ENCODE data around the gene ESRP2. TPM values are rescaled to one million over a fixed set of nuclear protein-coding genes. Genes with fewer than 3 reads are reported as not detected.

ESRP2 gene
- total RNA-seq, 1 donor from 2014 or later = not detected

GRCh38 chr16:68264128-68265077 lies 28.5 kb upstream of the ESRP2 start, which contains the start of gene SLC7A6:
TSS of gene SLC7A6 (plus strand) at chr16:68264526. CDS start at chr16:68274727, 10,201 bp downstream.
- intact Hi-C loops (cut with micrococcal nuclease) = loop anchor here (1.0 to 10.0 kb wide), 4 partner anchors 19 to 250 kb away; partner anchors contain the start of genes PLA2G15 and SLC7A6OS

- intact Hi-C loops (cut with micrococcal nuclease) = loop anchor here (1.0 to 10.0 kb wide), 4 partner anchors 18 to 251 kb away; partner anchors contain the start of genes PLA2G15 and SLC7A6OS
Observed at GRCh38 chr16:68263559-68264127, 27.7 kb upstream of the ESRP2 start.

- intact Hi-C loops (cut with micrococcal nuclease) = no loop called here
Observed at GRCh38 chr16:68259007-68259825, 23.3 kb upstream of the ESRP2 start.

- intact Hi-C loops (cut with micrococcal nuclease) = no loop called here
Observed at GRCh38 chr16:68257906-68258800, 22.2 kb upstream of the ESRP2 start.

GRCh38 chr16:68257251-68257905 lies 21.5 kb upstream of the ESRP2 start:
- intact Hi-C loops (cut with micrococcal nuclease) = no loop called here

GRCh38 chr16:68255712-68256111 lies 19.8 kb upstream of the ESRP2 start:
- intact Hi-C loops (cut with micrococcal nuclease) = no loop called here

- intact Hi-C loops (cut with micrococcal nuclease) = no loop called here
Observed at GRCh38 chr16:68253721-68254120, 17.8 kb upstream of the ESRP2 start.

- intact Hi-C loops (cut with micrococcal nuclease) = no loop called here
Observed at GRCh38 chr16:68252383-68252782, 16.5 kb upstream of the ESRP2 start.

- intact Hi-C loops (cut with micrococcal nuclease) = no loop called here
Observed at GRCh38 chr16:68251832-68252231, 15.9 kb upstream of the ESRP2 start.

GRCh38 chr16:68250951-68251350 lies 15.0 kb upstream of the ESRP2 start:
- intact Hi-C loops (cut with micrococcal nuclease) = no loop called here

- intact Hi-C loops (cut with micrococcal nuclease) = loop anchor here (5.0 kb wide), 1 partner anchor 63 kb away; the partner anchor contains the start of genes PRMT7 and SLC7A6OS
Observed at GRCh38 chr16:68249371-68249770, 13.4 kb upstream of the ESRP2 start.

GRCh38 chr16:68247932-68248331 lies 12.0 kb upstream of the ESRP2 start:
- intact Hi-C loops (cut with micrococcal nuclease) = loop anchor here (5.0 kb wide), 1 partner anchor 64 kb away; the partner anchor contains the start of genes PRMT7 and SLC7A6OS

GRCh38 chr16:68247400-68247799 lies 11.5 kb upstream of the ESRP2 start:
- intact Hi-C loops (cut with micrococcal nuclease) = loop anchor here (5.0 kb wide), 1 partner anchor 65 kb away; the partner anchor contains the start of genes PRMT7 and SLC7A6OS

- intact Hi-C loops (cut with micrococcal nuclease) = loop anchor here (5.0 kb wide), 1 partner anchor 66 kb away; the partner anchor contains the start of genes PRMT7 and SLC7A6OS
Observed at GRCh38 chr16:68246666-68247065, 10.7 kb upstream of the ESRP2 start.

GRCh38 chr16:68246121-68246520 lies 10.2 kb upstream of the ESRP2 start:
- intact Hi-C loops (cut with micrococcal nuclease) = loop anchor here (5.0 kb wide), 1 partner anchor 66 kb away; the partner anchor contains the start of genes PRMT7 and SLC7A6OS

GRCh38 chr16:68244903-68245853 lies 9.3 kb upstream of the ESRP2 start, which contains the start of gene PLA2G15:
TSS of gene PLA2G15 (plus strand) at chr16:68245373. CDS start at chr16:68245427, 54 bp downstream.
- intact Hi-C loops (cut with micrococcal nuclease) = loop anchor here (1.0 to 5.0 kb wide), 3 partner anchors 8 to 67 kb away; partner anchors contain the start of genes PRMT7, SLC7A6 and SLC7A6OS

- intact Hi-C loops (cut with micrococcal nuclease) = no loop called here
Observed at GRCh38 chr16:68244481-68244902, 8.6 kb upstream of the ESRP2 start.

Data from T-helper 2 cell treated with Interferon-gamma antibody and Interleukin-4, amounts not matched to agents 100 ng/mL and 5 ng/mL, for 36 hours (primary cell).